ENCODE data around the gene TPRG1. TPM values are rescaled to one million over a fixed set of nuclear protein-coding genes. Genes with fewer than 3 reads are reported as not detected.

Gene TPRG1
- total RNA-seq, 1 experiment from 2014 or later = 1.0 TPM

GRCh38 chr3:189317911-189318310, 146.1 kb downstream of the TPRG1 start:
- no peak overlapping the region for H3K27ac ChIP-seq (ENCODE audit: low read depth, low read length, poor library complexity, severe bottlenecking)
- intact Hi-C loops (cut with micrococcal nuclease; ENCODE audit: unreplicated experiment) = no loop called here
- no peaks in the 10 kb centered on the region for H3K36me3 ChIP-seq (ENCODE audit: insufficient read depth, low read length, poor library complexity, severe bottlenecking)
- no peak for DNase-seq (ENCODE audit: low spot score)
- BruUV-seq (replicated peaks) = no TSS peak
- H3K4me3 ChIP-seq (ENCODE audit: low read depth, low read length, poor library complexity, severe bottlenecking) = no peak overlapping the region
- ChIA-PET POLR2A (ENCODE audit: low non-redundant PET) (no interaction called here), CTCF (no interaction called here)
- no peak for TF ChIP-seq EZH2 (IDR thresholded peaks at IDR 0.05; ENCODE audit: borderline replicate concordance, low read depth, low read length, poor library complexity, severe bottlenecking)
- no peak for TF ChIP-seq CTCF (conservative IDR thresholded peaks at IDR 0.05; ENCODE audit: low read depth, low read length)
- H3K9me3 ChIP-seq (ENCODE audit: low read depth, low read length, poor library complexity, severe bottlenecking) = no peaks in the 10 kb centered on the region
- H3K4me1 ChIP-seq (ENCODE audit: insufficient read depth, low read length, poor library complexity, severe bottlenecking) = peaks cover 5% of the 10 kb centered on the region
- no peaks in the 10 kb centered on the region for H3K27me3 ChIP-seq (replicated peaks; ENCODE audit: insufficient read depth, low read depth, low read length, poor library complexity)

DNA sequence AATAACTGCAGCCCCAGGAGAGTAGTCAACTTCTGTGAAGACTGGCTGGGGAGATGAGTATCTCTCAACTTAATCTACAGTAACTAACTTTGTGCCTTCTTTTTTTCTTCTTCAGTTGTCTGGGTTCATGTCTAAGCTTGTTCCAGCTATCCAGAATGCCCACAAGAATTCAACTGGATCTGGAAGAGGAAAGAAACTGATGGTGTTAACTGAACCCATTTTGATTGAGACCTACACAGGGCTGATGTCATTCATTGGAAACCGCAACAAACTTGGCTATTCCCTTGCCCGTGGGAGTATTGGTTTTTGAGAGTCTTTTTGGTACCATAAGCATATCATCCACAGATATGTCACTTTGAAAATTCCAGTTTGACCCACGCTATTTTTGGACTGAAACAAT, 148.7 kb downstream of the TPRG1 start:
- Histone ChIP-seq H3K27me3 (replicated peaks; ENCODE audit: insufficient read depth, low read depth, low read length, poor library complexity) (no peaks in the 10 kb centered on the region), H3K27ac (ENCODE audit: low read depth, low read length, poor library complexity, severe bottlenecking) (no peak overlapping the region), H3K36me3 (ENCODE audit: insufficient read depth, low read length, poor library complexity, severe bottlenecking) (no peaks in the 10 kb centered on the region), H3K4me1 (ENCODE audit: insufficient read depth, low read length, poor library complexity, severe bottlenecking) (peaks cover 5% of the 10 kb centered on the region), H3K9me3 (ENCODE audit: low read depth, low read length, poor library complexity, severe bottlenecking) (no peaks in the 10 kb centered on the region), H3K4me3 (ENCODE audit: low read depth, low read length, poor library complexity, severe bottlenecking) (no peak overlapping the region)
- ChIA-PET CTCF (no interaction called here), POLR2A (ENCODE audit: low non-redundant PET) (no interaction called here)
- no peak for TF ChIP-seq CTCF (conservative IDR thresholded peaks at IDR 0.05; ENCODE audit: low read depth, low read length)
- no peak for TF ChIP-seq EZH2 (IDR thresholded peaks at IDR 0.05; ENCODE audit: borderline replicate concordance, low read depth, low read length, poor library complexity, severe bottlenecking)
- no peak for DNase-seq (ENCODE audit: low spot score)
- intact Hi-C loops (cut with micrococcal nuclease; ENCODE audit: unreplicated experiment) = no loop called here
- no TSS peak for BruUV-seq (replicated peaks)

GRCh38 chr3:189322339-189322738, 150.6 kb downstream of the TPRG1 start:
- Histone ChIP-seq H3K36me3 (ENCODE audit: insufficient read depth, low read length, poor library complexity, severe bottlenecking) (no peaks in the 10 kb centered on the region), H3K4me1 (ENCODE audit: insufficient read depth, low read length, poor library complexity, severe bottlenecking) (peaks cover 5% of the 10 kb centered on the region), H3K9me3 (ENCODE audit: low read depth, low read length, poor library complexity, severe bottlenecking) (no peaks in the 10 kb centered on the region), H3K27ac (ENCODE audit: low read depth, low read length, poor library complexity, severe bottlenecking) (no peak overlapping the region), H3K4me3 (ENCODE audit: low read depth, low read length, poor library complexity, severe bottlenecking) (no peak overlapping the region), H3K27me3 (replicated peaks; ENCODE audit: insufficient read depth, low read depth, low read length, poor library complexity) (no peaks in the 10 kb centered on the region)
- no peak for DNase-seq (ENCODE audit: low spot score)
- TF ChIP-seq CTCF (conservative IDR thresholded peaks at IDR 0.05; ENCODE audit: low read depth, low read length) (no peak), EZH2 (IDR thresholded peaks at IDR 0.05; ENCODE audit: borderline replicate concordance, low read depth, low read length, poor library complexity, severe bottlenecking) (no peak)
- no TSS peak for BruUV-seq (replicated peaks)
- ChIA-PET POLR2A (ENCODE audit: low non-redundant PET) (no interaction called here), CTCF (no interaction called here)
- intact Hi-C loops (cut with micrococcal nuclease; ENCODE audit: unreplicated experiment) = no loop called here

Data from A673 (cell line).